Neural cell (in vitro differentiated cells): ENCODE measurements around the gene RFT1. TPM values are rescaled to one million over a fixed set of nuclear protein-coding genes. Genes with fewer than 3 reads are reported as not detected.

ENCODE experiments used
- H2AFZ ChIP-seq: fragments of 200-600, 300-800 bp; sonication (generic), shearing (Covaris generic); 2 replicates; pipeline ENCODE4 v1.6.0; 2014; ENCODE audit warnings: low read depth, mild to moderate bottlenecking, antibody characterized with exemption, low read length, moderate library complexity
- H3F3A ChIP-seq: fragments of 200-600 bp; shearing (Covaris generic); 2 replicates; pipeline ENCODE4 v1.6.1; 2016; ENCODE audit warnings: mild to moderate bottlenecking, moderate library complexity, mixed read lengths, antibody characterized with exemption, low read length; ENCODE audit not compliant: insufficient read depth, poor library complexity, severe bottlenecking
- H3K27ac ChIP-seq: fragments of 200-600, 300-800 bp; sonication (generic), shearing (Covaris generic); 2 replicates; pipeline ENCODE4 v1.5.1; 2014; ENCODE audit warnings: mild to moderate bottlenecking, low read length, moderate library complexity
- H3K27me3 ChIP-seq: fragments of 300-800, 200-600 bp; sonication (generic), shearing (Covaris generic); 2 replicates; pipeline ENCODE4 v1.6.0; 2014; ENCODE audit warnings: mild to moderate bottlenecking, low read depth, low read length, moderate library complexity; ENCODE audit not compliant: insufficient read depth
- H3K36me3 ChIP-seq: fragments of 300-800, 200-600 bp; sonication (generic), shearing (Covaris generic); 2 replicates; pipeline ENCODE4 v1.5.1; 2014; ENCODE audit warnings: mild to moderate bottlenecking, antibody characterized with exemption, low read length, moderate library complexity; ENCODE audit not compliant: insufficient read depth
- H3K4me2 ChIP-seq: fragments of 300-800, 200-600 bp; sonication (generic), shearing (Covaris generic); 2 replicates; pipeline ENCODE4 v1.6.0; 2014; ENCODE audit warnings: mild to moderate bottlenecking, low read length
- H3K4me3 ChIP-seq: fragments of 300-800, 200-600 bp; sonication (generic), shearing (Covaris generic); 2 replicates; pipeline ENCODE4 v1.5.1; 2014; ENCODE audit warnings: mild to moderate bottlenecking, low read length, moderate library complexity
- H3K79me2 ChIP-seq: fragments of 200-600 bp; shearing (Covaris generic); replicated peaks from 2 replicates; pipeline ENCODE4 v1.6.0; 2014; ENCODE audit warnings: mild to moderate bottlenecking, low read length, moderate library complexity; ENCODE audit not compliant: insufficient read depth
- H3K9ac ChIP-seq: fragments of 300-800, 200-600 bp; sonication (generic), shearing (Covaris generic); 2 replicates; pipeline ENCODE4 v1.6.1; 2016; ENCODE audit warnings: mild to moderate bottlenecking, low read length, mixed read lengths
- H3K9me2 ChIP-seq: fragments of 200-600 bp; shearing (Covaris generic); 2 replicates; pipeline ENCODE4 v1.6.1; 2016; ENCODE audit warnings: mild to moderate bottlenecking, low read length, mixed read lengths; ENCODE audit not compliant: insufficient read depth
- H3K9me3 ChIP-seq: fragments of 200-600, 300-800 bp; sonication (generic), shearing (Covaris generic); 2 replicates; pipeline ENCODE4 v1.6.1; 2016; ENCODE audit warnings: mild to moderate bottlenecking, mixed run types, low read length, moderate library complexity, mixed read lengths
- H4K20me1 ChIP-seq: fragments of 200-600 bp; shearing (Covaris generic); 2 replicates; pipeline ENCODE4 v1.6.1; 2016; ENCODE audit warnings: mild to moderate bottlenecking, mixed run types; ENCODE audit not compliant: insufficient read depth
- CTCF ChIP-seq: fragments of 450-650 bp; IDR thresholded peaks from 2 replicates; pipeline ENCODE4 v1.5.1; 2014; ENCODE audit warnings: antibody characterized with exemption, mild to moderate bottlenecking, moderate library complexity; ENCODE audit not compliant: poor library complexity, severe bottlenecking
- EP300 ChIP-seq: fragments of 450-650 bp; conservative IDR thresholded peaks from 2 replicates; pipeline ENCODE4 v1.6.1; 2014; ENCODE audit warnings: antibody characterized with exemption, mild to moderate bottlenecking, moderate library complexity; ENCODE audit not compliant: poor library complexity, severe bottlenecking
- EZH2 ChIP-seq: fragments of 200-600, 300-800 bp; shearing (Covaris generic), sonication (generic); IDR thresholded peaks from 2 replicates; pipeline ENCODE4 v1.6.1; 2014; ENCODE audit warnings: antibody characterized with exemption, low read length, borderline replicate concordance, mild to moderate bottlenecking; ENCODE audit not compliant: insufficient read depth, poor library complexity, severe bottlenecking
- MXI1 ChIP-seq: fragments of 450-650 bp; conservative IDR thresholded peaks from 2 replicates; pipeline ENCODE4 v1.6.1; 2014; ENCODE audit warnings: antibody characterized with exemption, mild to moderate bottlenecking; ENCODE audit not compliant: poor library complexity, severe bottlenecking
- POLR2AphosphoS5 ChIP-seq: IDR thresholded peaks from 2 replicates; pipeline ENCODE4 v1.6.1; 2012
- RAD21 ChIP-seq: fragments of 450-650 bp; conservative IDR thresholded peaks from 2 replicates; pipeline ENCODE4 v1.6.1; 2014; ENCODE audit warnings: antibody characterized with exemption, mild to moderate bottlenecking, moderate library complexity
- TAF1 ChIP-seq: IDR thresholded peaks from 2 replicates; pipeline ENCODE4 v1.6.1; 2012; ENCODE audit warnings: low read depth
- polyA plus RNA-seq: library from polyadenylated mRNA; depleted of rRNA; stranded (reverse); fragments of >200 nt; gene quantifications from 2 replicates; pipeline ENCODE4 v1.2.3, GENCODE V29; 2014
- TF ChIP-seq, protein P1 (sequence below): IDR thresholded peaks from 2 replicates; pipeline ENCODE4 v1.6.1; 2012; ENCODE audit warnings: borderline replicate concordance

Gene RFT1
- polyA plus RNA-seq, 1 donor from 2014 or later: 6.1 TPM

DNA sequence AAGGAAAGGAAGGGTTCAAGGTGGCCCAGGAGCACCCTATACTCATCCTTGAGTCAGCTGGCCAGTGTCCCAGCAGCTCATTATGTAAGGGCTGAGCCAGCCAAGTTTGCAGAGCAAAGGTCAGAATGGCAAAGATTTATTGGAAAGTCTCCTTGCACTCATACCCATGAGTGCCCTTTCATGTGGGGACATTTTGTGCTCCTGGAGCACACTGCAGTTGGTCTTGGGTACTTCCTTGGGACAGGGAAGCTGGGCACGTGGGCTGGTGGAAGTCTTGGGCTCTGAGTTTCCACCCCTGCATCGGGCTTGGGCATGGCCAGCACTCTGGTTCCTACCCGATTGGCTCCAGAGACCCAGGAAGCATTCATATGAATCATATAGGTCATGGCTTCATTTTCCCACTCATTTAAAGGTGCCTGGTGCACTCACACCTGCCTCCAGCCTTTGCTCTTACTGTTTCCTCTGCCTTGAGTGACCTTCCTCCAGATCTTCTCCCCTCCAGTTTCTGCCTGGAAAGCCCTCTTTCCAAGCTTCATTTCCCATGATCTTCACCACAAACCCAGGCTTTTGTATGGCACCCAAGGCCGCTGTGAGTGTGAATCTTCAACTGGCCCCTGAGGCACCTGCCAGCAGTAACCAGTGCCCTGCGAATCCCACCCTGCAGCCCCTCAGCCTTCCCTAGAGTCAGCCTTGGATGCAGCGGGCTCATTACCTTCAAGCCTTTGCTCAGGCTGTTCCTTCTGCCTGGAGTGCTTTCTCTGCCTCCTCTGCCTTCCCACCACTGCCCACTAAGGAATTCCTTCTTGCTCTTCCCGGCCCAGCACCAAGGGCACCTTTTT is 20.2 kb upstream of the RFT1 start:
- TF ChIP-seq POLR2AphosphoS5: no peak
- Histone ChIP-seq H3F3A (no peaks in the 10 kb centered on the region), H3K36me3 (no peaks in the 10 kb centered on the region), H3K9me2 (no peaks in the 10 kb centered on the region), H2AFZ (no peak overlapping the region), H3K9ac (no peak overlapping the region), H3K4me2 (no peak overlapping the region), H3K27me3 (no peaks in the 10 kb centered on the region), H3K27ac (no peak overlapping the region), H3K79me2 (no peaks in the 10 kb centered on the region), H3K4me3 (no peak overlapping the region), H3K9me3 (no peaks in the 10 kb centered on the region), H4K20me1 (no peaks in the 10 kb centered on the region)

GRCh38 chr3:53149699-53150098 is 19.5 kb upstream of the RFT1 start:
- Histone ChIP-seq H3K4me2 (no peak overlapping the region), H3K9ac (no peak overlapping the region), H3K79me2 (no peaks in the 10 kb centered on the region), H3K36me3 (no peaks in the 10 kb centered on the region), H4K20me1 (no peaks in the 10 kb centered on the region), H3K27ac (no peak overlapping the region), H2AFZ (no peak overlapping the region), H3F3A (no peaks in the 10 kb centered on the region), H3K9me2 (no peaks in the 10 kb centered on the region), H3K27me3 (no peaks in the 10 kb centered on the region), H3K9me3 (no peaks in the 10 kb centered on the region), H3K4me3 (no peak overlapping the region)
- no peak for TF ChIP-seq CTCF
- no peak for TF ChIP-seq EZH2
- TF ChIP-seq, protein P1, sequence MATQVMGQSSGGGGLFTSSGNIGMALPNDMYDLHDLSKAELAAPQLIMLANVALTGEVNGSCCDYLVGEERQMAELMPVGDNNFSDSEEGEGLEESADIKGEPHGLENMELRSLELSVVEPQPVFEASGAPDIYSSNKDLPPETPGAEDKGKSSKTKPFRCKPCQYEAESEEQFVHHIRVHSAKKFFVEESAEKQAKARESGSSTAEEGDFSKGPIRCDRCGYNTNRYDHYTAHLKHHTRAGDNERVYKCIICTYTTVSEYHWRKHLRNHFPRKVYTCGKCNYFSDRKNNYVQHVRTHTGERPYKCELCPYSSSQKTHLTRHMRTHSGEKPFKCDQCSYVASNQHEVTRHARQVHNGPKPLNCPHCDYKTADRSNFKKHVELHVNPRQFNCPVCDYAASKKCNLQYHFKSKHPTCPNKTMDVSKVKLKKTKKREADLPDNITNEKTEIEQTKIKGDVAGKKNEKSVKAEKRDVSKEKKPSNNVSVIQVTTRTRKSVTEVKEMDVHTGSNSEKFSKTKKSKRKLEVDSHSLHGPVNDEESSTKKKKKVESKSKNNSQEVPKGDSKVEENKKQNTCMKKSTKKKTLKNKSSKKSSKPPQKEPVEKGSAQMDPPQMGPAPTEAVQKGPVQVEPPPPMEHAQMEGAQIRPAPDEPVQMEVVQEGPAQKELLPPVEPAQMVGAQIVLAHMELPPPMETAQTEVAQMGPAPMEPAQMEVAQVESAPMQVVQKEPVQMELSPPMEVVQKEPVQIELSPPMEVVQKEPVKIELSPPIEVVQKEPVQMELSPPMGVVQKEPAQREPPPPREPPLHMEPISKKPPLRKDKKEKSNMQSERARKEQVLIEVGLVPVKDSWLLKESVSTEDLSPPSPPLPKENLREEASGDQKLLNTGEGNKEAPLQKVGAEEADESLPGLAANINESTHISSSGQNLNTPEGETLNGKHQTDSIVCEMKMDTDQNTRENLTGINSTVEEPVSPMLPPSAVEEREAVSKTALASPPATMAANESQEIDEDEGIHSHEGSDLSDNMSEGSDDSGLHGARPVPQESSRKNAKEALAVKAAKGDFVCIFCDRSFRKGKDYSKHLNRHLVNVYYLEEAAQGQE: no peak
- no peak for TF ChIP-seq MXI1
- TF ChIP-seq TAF1: no peak
- no peak for TF ChIP-seq POLR2AphosphoS5
- no peak for TF ChIP-seq RAD21
- no peak for TF ChIP-seq EP300
